Measurements from ENCODE around the gene CBFA2T3.

CBFA2T3 gene

DNA sequence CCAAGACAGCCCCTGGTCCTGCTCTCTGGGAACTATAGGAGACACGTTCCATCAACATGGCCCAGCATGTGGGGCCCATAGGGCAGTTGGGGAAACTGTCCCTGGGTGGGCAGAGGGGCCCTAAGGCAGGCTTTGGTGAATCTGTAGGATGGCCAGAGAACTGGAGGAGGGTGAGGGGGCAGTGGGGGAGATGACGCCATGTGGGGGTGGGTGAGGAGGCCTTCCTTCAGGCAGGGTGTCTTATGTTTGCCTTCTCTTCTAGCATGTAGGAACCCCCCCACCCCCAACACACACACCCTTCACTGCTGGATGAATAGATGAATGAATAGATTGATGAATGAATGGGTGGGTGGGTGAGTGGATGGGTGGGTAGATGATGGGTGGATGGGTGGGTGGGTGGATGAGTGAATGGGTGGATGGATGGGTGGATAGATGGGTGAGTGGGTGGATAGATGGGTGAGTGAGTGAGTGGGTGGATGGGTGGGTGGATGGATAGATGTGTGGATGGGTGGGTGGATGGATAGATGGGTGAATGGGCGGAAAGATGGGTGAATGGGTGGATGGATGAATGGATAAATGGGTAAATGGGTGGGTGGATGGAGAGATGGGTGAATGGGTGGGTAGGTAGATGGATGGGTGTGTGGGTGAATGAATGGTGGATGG lies 2.5 kb upstream of the CBFA2T3 start:
- Histone ChIP-seq H3K9ac (ENCODE audit: low read length) (peak overlapping the region; percentile 88), H3K4me1 (ENCODE audit: low read length) (peaks cover 92% of the 10 kb centered on the region), H2AFZ (ENCODE audit: low read depth, low read length) (no peak overlapping the region), H3K9me3 (ENCODE audit: insufficient read depth, low read length) (no peaks in the 10 kb centered on the region), H3K36me3 (replicated peaks; ENCODE audit: low read depth, low read length) (peaks cover 8% of the 10 kb centered on the region), H3K4me2 (ENCODE audit: low read length) (peak overlapping the region; percentile 62), H3K27me3 (ENCODE audit: low read depth, low read length) (no peaks in the 10 kb centered on the region), H4K20me1 (ENCODE audit: insufficient read depth, low read length) (no peaks in the 10 kb centered on the region), H3K4me3 (ENCODE audit: low read length) (peak overlapping the region; percentile 25; the same call in 1 of the 2 replicates), H3K79me2 (ENCODE audit: low read length) (peaks cover 21% of the 10 kb centered on the region), H3K27ac (ENCODE audit: low read length) (peak overlapping the region; percentile 87)
- TF ChIP-seq, protein P1, sequence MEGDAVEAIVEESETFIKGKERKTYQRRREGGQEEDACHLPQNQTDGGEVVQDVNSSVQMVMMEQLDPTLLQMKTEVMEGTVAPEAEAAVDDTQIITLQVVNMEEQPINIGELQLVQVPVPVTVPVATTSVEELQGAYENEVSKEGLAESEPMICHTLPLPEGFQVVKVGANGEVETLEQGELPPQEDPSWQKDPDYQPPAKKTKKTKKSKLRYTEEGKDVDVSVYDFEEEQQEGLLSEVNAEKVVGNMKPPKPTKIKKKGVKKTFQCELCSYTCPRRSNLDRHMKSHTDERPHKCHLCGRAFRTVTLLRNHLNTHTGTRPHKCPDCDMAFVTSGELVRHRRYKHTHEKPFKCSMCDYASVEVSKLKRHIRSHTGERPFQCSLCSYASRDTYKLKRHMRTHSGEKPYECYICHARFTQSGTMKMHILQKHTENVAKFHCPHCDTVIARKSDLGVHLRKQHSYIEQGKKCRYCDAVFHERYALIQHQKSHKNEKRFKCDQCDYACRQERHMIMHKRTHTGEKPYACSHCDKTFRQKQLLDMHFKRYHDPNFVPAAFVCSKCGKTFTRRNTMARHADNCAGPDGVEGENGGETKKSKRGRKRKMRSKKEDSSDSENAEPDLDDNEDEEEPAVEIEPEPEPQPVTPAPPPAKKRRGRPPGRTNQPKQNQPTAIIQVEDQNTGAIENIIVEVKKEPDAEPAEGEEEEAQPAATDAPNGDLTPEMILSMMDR (IDR thresholded peaks at IDR 0.05; ENCODE audit: low read depth, low read length) = no peak
- TF ChIP-seq EZH2phosphoT487 (IDR thresholded peaks at IDR 0.05; ENCODE audit: low read depth) = no peak

DNA sequence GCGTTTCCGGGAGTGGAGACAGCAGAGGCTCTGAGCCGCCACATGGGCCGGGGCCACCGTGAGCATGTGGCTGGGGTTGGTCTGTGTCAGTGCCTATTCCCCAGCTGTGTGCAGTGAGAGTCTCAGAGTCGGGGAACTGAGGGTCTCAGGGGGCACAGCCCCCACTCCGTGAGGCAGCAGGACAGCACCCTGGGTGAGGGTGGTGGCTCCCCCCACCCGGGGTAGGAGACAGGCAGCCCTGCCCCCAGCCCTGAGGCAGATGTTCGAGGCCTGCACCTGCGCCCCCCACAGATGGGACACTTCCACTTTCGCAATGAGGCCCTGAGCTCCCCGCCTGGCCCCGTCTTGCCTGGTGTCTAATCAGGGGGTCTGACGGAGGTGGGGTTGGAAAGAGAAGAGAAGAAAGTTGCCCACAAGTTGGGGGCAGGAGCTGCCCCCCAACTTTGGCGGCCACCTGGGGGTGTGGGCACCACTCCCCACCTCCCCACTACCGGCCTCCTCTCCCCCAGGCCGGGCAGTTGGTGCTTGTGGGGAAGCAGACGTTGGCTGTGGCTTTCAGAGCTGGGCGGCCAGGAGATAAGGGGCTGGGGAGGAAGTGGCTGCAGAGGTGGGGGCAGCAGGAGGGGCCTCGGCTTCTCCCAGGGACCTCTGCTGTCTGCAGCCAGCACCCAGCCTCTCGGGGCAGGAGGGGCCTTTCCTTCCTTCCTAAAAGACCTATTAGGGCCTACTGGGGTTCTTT lies 1.8 kb upstream of the CBFA2T3 start:
- Histone ChIP-seq H3K27me3 (ENCODE audit: low read depth, low read length) (no peaks in the 10 kb centered on the region), H2AFZ (ENCODE audit: low read depth, low read length) (no peak overlapping the region)

DNA sequence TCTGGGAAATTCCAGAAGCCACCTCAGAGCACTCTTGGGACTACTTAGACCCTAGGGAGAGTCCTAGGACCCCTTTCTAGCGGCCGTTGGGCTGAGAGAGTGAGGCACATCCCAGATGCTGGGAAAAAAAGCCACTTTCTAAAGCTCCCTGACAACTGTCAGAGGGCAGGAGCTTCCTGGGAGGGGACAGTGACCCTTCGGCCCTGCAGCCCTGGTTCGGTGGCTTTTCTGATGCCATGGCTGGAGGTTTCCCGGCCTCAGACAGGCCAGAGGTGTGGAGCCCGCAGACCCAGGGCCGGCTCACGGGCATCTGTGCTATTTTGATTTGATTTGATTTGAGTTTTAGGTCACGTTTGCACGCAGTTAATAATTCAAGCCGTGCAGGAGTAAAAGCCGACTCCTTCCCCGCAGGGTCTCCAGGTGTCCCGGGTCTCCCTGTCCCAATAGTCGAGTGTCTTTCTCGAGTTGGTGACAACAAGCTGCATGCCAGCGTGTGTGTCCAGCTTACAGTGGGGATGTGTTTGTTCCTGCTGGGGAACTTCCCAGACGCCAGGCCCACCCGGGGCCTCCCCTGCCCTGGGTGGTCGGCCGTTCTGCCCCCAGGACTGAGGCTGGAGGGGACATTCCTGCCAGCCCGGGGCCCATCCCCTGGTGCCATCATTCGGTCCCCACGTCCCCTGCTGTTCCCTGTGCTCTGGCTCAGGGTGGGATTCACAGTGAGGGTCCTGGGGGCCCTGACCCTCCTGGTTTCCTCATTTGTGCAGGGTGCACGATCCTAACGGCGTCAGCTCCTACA lies 1.0 kb upstream of the CBFA2T3 start:
- peak overlapping the region; percentile 69 for H3K4me3 ChIP-seq (ENCODE audit: low read length)
- no peak for TF ChIP-seq EZH2phosphoT487 (IDR thresholded peaks at IDR 0.05; ENCODE audit: low read depth)
- TF ChIP-seq, protein P1 (IDR thresholded peaks at IDR 0.05; ENCODE audit: low read depth, low read length) = no peak
- peaks cover 35% of the 10 kb centered on the region for H3K79me2 ChIP-seq (ENCODE audit: low read length)
- H3K4me1 ChIP-seq (ENCODE audit: low read length) = peaks cover 93% of the 10 kb centered on the region
- peak overlapping the region; percentile 62 for H3K4me2 ChIP-seq (ENCODE audit: low read length)
- peaks cover 8% of the 10 kb centered on the region for H3K36me3 ChIP-seq (replicated peaks; ENCODE audit: low read depth, low read length)
- peak overlapping the region; percentile 88 for H3K9ac ChIP-seq (ENCODE audit: low read length)
- no peak overlapping the region for H2AFZ ChIP-seq (ENCODE audit: low read depth, low read length)
- no peaks in the 10 kb centered on the region for H3K9me3 ChIP-seq (ENCODE audit: insufficient read depth, low read length)
- no peaks in the 10 kb centered on the region for H3K27me3 ChIP-seq (ENCODE audit: low read depth, low read length)
- peak overlapping the region; percentile 87 for H3K27ac ChIP-seq (ENCODE audit: low read length)
- no peaks in the 10 kb centered on the region for H4K20me1 ChIP-seq (ENCODE audit: insufficient read depth, low read length)

More for the DNA sequence above, 1.8 kb upstream of the CBFA2T3 start:
- H3K79me2 ChIP-seq (ENCODE audit: low read length) = peaks cover 27% of the 10 kb centered on the region
- H3K36me3 ChIP-seq (replicated peaks; ENCODE audit: low read depth, low read length) = peaks cover 8% of the 10 kb centered on the region
- H3K4me2 ChIP-seq (ENCODE audit: low read length) = peak overlapping the region; percentile 62
- no peaks in the 10 kb centered on the region for H3K9me3 ChIP-seq (ENCODE audit: insufficient read depth, low read length)
- peak overlapping the region; percentile 87 for H3K27ac ChIP-seq (ENCODE audit: low read length)
- peaks cover 92% of the 10 kb centered on the region for H3K4me1 ChIP-seq (ENCODE audit: low read length)
- H3K9ac ChIP-seq (ENCODE audit: low read length) = peak overlapping the region; percentile 88
- peak overlapping the region; percentile 69 for H3K4me3 ChIP-seq (ENCODE audit: low read length)
- H4K20me1 ChIP-seq (ENCODE audit: insufficient read depth, low read length) = no peaks in the 10 kb centered on the region
- no peak for TF ChIP-seq EZH2phosphoT487 (IDR thresholded peaks at IDR 0.05; ENCODE audit: low read depth)
- TF ChIP-seq, protein P1 (IDR thresholded peaks at IDR 0.05; ENCODE audit: low read depth, low read length) = no peak
